IPS DF 4.7 (cell line): Measurements from ENCODE around the gene PGP.

Source experiments
- DNase-seq: peaks from one replicate; pipeline ENCODE4 v3.0.0-alpha.2; 2013; ENCODE audit warnings: low spot score; ENCODE audit errors: extremely low read depth

Gene PGP

DNA sequence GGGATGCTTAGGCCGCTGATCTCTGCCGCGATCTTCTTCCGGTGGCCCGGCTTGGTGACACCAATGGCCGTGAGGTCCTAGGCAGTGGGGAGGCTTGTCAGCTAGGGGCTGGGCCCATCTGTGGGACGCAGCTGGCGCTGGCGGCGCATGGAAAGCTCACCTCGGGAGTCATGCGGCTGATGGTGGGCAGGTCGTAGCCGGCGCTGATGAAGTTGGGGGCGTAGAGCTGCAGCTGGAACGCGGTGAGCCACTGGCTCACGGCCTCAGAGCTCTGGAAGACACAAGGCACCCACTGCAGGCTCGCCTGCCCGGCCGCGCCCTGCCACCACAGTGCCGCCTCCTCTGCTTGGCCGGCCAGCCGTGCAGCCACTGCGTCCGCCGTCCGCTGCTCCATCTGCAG is 31.0 kb downstream of the PGP start:
- no peak for DNase-seq

DNA sequence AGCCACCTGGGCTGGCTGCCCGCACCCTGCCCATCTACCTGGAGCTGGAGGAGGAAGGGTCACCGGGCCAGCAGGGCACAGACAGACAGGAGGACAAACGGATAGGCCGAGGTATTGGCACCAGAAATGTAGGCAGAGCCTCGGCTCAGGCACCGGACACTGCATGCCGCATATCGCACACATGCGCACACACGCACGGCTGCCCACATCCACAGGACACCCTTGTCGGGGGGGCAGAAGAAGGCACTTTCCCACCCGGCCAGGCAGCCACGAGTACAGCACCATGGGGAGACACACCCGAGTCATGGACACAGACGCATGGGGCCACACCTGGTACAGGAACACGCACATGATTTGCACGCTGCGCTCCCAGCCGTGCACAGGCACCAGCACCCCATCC is 32.7 kb downstream of the PGP start:
- no peak for DNase-seq

DNA sequence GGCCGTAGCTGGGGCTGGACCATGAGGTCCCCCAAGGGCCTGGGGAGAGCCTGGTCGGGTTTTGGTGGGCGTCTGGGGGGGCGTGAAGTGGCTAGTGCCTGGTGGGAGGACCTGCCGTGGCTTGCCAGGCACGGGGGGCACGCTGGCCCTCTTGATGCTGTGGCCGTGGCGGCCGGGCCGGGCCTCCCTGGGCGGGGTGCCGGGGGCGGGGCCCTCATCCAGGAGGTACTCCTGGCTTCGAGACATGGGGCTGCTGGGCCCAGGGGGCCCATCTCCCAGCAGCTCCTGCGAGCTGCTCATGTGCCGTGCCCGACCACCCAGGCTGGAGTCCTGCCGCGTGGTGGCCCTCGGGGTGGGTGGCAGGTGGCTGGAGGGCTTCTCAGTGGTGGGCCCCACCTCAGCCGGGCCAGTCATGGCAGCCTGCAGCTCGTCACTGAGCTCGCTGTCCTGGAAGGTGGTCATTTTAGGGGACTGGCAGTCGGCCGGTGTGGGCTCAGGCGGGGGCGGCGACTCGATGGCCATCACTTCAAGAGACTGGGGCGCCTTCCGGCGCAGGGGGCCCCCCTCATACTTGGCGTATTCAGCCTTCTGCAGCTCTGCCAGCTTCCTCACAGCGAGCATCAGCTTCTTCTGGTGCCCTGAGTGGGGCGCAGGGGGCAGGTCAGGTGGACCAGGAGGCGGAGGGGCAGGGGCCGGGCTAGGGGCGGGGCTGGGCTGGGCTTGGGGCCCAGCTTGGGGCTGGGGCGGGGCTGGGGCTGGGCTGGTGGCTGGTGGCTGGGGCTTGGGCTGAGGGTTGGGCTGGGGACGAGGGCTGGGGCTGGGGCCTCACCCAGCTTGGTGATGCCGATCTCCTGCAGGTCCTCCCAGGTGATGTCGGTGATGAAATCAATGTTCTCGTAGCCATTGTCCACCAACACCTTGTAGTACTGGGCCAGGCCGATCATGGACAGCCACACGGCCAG is 33.4 kb downstream of the PGP start:
- DNase-seq = no peak

DNA sequence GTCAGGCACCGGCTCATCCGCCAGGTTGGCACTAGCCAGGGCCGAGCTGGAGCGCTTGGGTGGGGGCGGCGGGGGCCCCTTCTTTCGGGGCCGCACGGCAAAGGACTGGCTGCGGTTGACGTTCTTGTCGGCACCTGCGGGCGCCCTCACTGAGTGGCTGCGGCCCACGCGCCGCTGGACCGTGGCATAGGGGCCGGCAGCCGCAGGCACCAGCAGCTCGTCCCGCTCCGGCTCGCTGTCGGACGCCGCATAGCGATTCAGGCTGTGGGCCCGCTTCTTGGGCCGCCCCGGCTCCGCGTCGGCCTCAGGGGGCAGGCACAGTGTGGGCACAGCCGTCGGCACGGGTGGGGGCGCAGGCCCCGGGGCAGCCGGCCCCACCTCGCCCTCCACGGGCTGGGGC is 34.2 kb downstream of the PGP start:
- DNase-seq = no peak

DNA sequence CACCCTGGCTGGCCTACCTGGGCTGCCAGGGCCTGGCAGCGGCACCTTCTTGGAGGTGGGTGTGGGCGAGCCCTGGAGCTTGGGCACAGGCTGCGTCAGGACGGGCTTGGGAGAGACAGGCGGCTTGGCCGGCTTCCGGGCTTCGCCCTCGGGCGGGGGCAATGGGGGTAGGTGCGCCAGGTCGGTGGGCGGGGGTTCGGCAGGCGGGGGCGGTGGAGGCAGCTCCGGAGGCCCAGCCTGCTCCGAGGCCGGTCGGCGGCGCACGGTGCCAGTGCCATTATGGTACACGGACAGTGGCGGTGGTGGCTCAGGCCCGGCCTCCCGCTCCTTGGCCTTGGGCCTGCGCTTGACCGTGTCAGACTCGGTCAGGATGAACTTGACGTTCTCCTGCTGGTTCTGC is 35.1 kb downstream of the PGP start:
- no peak for DNase-seq

- DNase-seq = no peak
Measured at GRCh38 chr16:2179107-2179501, 35.5 kb downstream of the PGP start.

DNA sequence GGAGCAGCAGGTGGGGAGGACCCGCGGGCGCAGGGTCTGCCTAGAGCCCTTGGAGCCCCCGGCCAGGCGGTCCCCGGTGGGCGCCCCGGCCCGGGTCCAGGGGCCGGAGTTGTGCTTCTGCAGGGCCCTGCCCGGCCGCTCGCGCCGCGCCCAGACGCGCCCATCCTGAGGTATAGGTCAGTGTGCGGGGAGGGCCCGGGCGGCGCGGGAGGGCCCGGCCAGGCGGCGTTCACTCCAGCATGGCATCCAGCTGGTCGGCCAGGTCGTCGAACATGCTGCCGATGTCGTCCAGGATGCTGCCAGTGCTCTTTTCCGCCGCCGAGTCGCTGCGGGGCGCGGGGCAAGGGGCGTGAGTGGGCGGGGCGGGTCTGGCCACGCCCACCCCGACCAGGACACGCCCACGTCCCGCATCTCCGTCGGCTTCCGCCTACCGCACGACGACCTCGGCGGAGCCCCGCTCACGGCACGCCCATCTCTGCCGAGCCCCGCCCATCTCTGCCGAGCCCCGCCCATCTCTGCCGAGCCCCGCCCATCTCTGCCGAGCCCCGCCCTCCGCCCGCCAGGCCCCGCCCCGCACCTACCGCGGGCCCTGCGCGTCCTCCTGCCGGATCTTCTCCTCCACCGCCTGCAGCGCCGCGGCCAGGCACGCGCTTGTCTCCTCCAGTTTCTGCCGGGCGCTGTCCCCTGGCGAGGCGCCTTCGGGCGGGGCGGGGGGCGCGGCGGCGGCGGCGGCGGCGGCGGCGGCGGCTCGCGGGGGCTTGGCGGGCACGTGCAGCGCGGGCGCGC is 36.1 kb downstream of the PGP start:
- DNase-seq = no peak

DNA sequence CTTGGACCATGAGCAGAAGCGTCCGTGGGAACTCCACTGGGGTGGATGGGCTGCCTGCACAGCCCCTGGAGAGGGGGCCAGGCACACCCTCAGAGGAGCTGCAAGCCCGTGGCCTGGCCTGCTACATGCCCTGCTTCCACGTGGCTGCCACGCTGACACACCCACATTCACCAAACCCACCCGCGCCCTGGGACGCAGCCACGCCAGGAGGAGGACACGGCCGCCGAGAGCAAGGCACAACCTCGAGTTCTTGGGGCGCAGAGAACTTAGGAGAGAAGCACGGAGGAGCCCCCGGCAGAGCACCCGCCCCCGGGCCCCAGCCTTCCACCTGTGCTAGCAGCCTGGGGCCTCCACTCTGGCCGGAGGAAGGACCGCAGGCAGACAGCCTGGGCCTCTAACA is 37.1 kb downstream of the PGP start:
- DNase-seq = no peak

DNA sequence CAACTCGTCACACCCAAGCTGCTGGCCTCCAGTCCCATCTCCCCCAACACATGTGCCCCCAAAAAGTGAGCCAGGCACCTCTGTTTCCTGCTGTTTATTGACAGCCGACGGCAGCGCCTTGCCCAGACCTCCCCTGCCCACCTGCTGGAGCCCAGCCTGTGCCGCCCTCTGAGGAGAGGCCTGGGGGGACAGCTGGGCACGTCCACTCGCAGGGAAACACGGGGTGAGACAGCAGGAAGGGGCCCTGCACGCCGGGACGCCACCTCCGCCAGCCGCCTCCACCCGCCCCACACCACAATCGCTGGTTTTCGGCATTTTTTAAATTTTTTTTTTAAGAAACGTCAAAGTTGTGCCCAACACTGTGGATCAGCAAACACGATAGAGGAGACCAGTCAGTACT is 37.5 kb downstream of the PGP start:
- no peak for DNase-seq

- no peak for DNase-seq
Measured at GRCh38 chr16:2176047-2176446, 38.6 kb downstream of the PGP start.

DNA sequence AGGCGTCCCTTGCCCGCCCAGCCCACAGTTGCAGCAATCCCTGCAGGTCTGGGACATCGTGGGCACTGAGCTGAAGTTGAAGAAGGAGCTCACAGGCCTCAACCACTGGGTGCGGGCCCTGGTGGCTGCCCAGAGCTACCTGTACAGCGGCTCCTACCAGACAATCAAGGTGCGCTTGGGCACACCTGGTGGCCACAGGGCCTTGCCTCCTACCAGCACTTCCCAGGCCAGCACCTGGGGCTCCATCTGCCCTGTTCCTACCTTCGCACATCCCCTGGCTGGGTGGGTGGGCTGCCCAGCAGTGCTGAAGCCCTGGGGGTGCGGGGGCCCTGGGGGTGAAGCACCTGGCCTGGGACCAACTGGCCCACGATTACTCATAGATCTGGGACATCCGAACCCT is 39.2 kb downstream of the PGP start:
- no peak for DNase-seq

DNA sequence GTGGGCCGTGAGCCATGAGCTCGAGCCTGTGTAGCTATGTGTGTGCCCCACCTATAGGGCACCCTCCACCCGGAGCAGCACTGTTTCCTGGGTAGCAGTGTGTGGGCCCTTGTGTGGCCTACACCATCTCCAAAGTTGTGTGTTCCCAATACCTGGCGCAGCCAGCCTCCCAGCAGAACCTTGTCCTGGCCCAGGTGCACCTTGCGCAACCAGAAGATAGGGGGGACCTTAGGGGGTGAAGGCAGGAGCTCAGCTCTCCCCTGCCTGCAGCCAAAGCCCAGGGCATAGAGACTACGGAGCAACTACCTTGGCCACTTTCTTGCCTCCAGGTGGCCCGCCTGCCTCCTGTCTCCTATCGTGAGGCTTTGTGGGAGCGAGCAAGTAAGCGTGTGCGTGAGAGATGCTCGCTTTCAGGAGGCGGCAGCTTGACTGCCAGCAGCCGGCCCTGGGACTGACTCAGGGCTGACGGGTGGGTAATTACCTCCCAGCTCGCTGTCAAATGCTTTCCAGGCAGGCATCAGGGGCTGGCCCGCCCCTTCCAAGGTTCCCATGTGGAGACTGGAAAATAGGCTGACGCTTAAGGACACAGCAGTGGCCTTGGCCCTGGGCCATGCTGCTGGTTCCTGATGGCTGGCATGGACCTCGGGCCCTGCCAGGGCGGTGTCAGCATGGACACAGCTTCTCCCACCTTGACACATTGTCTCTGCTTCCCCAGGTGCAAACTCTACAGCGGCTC is 40.1 kb downstream of the PGP start:
- DNase-seq = no peak

DNA sequence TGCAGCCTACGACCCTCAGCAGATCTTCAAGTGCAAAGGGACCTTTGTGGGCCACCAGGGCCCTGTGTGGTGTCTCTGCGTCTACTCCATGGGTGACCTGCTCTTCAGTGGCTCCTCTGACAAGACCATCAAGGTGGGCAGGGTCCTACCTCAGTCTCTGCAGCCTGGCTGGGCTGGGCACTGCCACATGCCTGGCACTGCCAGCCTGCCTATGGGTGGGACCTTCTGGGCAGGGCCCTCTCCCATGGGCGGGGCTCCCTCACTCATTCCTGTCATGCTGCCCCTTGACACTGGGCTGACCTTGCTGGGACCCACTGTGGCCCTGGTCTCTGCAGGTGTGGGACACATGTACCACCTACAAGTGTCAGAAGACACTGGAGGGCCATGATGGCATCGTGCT is 40.7 kb downstream of the PGP start:
- no peak for DNase-seq

DNA sequence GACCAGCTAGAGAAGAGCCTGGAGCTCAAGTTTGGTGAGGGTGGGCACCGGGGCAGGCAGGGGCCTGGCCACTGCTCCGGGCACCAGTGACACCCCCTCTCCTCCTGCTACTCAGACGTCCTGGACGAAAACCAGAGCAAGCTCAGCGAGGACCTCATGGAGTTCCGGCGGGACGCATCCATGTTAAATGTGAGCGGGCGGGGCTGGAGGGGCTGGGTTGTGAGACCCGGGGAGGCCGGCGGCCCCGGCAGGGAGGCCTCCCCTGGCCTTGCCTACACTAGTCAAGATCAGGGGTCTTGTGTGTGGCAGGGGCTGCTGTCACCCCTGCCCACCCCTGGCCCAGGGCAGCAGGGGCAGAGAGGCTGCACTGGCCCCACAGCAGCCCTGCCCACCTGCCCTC is 41.3 kb downstream of the PGP start:
- DNase-seq = no peak

GRCh38 chr16:2172688-2173335 is 41.8 kb downstream of the PGP start:
- DNase-seq = no peak

- DNase-seq = no peak
Measured at GRCh38 chr16:2171601-2172178, 43.0 kb downstream of the PGP start.

GRCh38 chr16:2170587-2171435 is 43.8 kb downstream of the PGP start:
- no peak for DNase-seq

DNA sequence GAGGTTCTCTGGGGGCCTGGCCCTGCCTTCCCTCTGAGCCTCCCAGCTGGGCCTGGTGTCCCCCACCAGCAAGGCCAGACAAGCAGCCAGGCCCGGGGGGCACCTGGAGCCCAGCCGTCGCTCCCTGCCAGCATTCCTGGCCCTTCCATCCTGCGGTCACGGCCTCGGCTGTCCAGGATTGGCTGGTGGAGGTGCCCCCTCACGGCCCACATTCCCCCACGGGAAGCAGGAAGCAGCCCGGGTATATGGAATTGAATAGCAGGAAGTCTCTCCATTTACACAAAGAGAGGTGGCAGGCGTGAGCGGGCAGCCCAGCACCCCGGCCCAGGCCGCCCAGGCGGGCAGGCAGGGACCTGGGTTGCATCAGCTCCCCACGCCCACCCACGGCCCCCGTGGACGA is 44.6 kb downstream of the PGP start:
- no peak for DNase-seq

GRCh38 chr16:2167068-2167638 is 47.5 kb downstream of the PGP start:
- no peak for DNase-seq
